ENCODE data around the gene TBC1D16. TPM values are rescaled to one million over a fixed set of nuclear protein-coding genes. Genes with fewer than 3 reads are reported as not detected.

The TBC1D16 gene
- total RNA-seq, 2 experiments from 2014 or later, result 0.38 to 0.74 TPM

DNA sequence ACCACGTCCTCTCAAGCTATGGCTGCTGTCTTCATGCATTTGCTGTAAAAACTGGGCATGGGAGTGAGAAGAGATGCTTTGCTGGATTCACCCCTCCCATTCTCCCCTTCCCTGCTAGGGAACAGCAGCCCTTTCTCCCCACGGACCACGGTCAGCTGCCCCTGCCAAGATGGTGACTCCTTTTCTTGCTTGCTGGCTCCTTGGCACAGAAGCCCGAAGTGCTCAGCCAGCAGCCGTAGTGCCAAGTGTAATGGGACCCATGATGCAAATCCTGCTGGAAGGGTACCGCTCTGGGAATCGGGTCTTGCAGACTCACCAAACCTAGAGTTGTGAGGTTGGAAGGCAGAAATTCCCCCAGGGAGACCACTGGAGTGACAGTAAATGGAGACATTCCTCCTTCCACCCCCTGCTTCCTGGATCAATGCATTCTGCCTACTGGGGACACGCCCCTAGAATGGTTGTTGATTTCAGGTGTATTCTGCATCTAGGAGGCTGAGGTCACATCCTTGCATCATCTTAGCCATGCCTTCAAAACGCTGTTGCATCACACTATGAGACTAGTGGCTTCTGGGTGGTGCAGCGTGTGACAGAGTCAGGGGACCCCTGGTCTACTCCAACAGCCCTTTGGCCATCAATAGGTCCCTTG lies 133.4 kb downstream of the TBC1D16 start:
- intact Hi-C loops (cut with micrococcal nuclease; ENCODE audit: unreplicated experiment), result no loop called here
- no peaks in the 10 kb centered on the region for H3K36me3 ChIP-seq (ENCODE audit: insufficient read depth, low read length)
- no TSS peak for BruUV-seq (replicated peaks)
- ChIA-PET CTCF (ENCODE audit: unreplicated experiment) (no interaction called here), POLR2A (interaction anchor here (0.7 kb wide), 1 partner anchor 119 kb away, joined by 3 read pairs; no protein-coding TSS in a partner anchor)
- no peaks in the 10 kb centered on the region for H3K4me1 ChIP-seq (ENCODE audit: insufficient read depth, low read length, poor library complexity, severe bottlenecking)
- no peaks in the 10 kb centered on the region for H3K79me2 ChIP-seq (ENCODE audit: insufficient read depth, low read depth, low read length)
- no peak overlapping the region for H3K4me2 ChIP-seq (ENCODE audit: low read length)
- no peak overlapping the region for H3K4me3 ChIP-seq (ENCODE audit: low read depth, low read length, poor library complexity, severe bottlenecking)
- no peak for TF ChIP-seq EZH2phosphoT487 (IDR thresholded peaks at IDR 0.05; ENCODE audit: borderline replicate concordance, low read depth, low read length)
- no peak for TF ChIP-seq CTCF (conservative IDR thresholded peaks at IDR 0.05; ENCODE audit: low read length)
- no peaks in the 10 kb centered on the region for H4K20me1 ChIP-seq (ENCODE audit: insufficient read depth, low read length)
- DNase-seq (ENCODE audit: low spot score), result no peak
- H3K9me2 ChIP-seq (ENCODE audit: insufficient read depth, low read length), result no peaks in the 10 kb centered on the region
- no peak overlapping the region for H3K27ac ChIP-seq (ENCODE audit: low read depth, low read length, poor library complexity, severe bottlenecking)
- H2AFZ ChIP-seq (ENCODE audit: low read length), result no peak overlapping the region
- no peaks in the 10 kb centered on the region for H3K9me3 ChIP-seq (ENCODE audit: low read length)

GRCh38 chr17:79901131-79901530 lies 134.5 kb downstream of the TBC1D16 start:
- Histone ChIP-seq H2AFZ (ENCODE audit: low read length) (no peak overlapping the region), H3K4me2 (ENCODE audit: low read length) (no peak overlapping the region), H3K79me2 (ENCODE audit: insufficient read depth, low read depth, low read length) (no peaks in the 10 kb centered on the region), H4K20me1 (ENCODE audit: insufficient read depth, low read length) (no peaks in the 10 kb centered on the region), H3K27ac (ENCODE audit: low read depth, low read length, poor library complexity, severe bottlenecking) (no peak overlapping the region), H3K4me3 (ENCODE audit: low read depth, low read length, poor library complexity, severe bottlenecking) (no peak overlapping the region), H3K9me3 (ENCODE audit: low read length) (no peaks in the 10 kb centered on the region), H3K9me2 (ENCODE audit: insufficient read depth, low read length) (no peaks in the 10 kb centered on the region), H3K4me1 (ENCODE audit: insufficient read depth, low read length, poor library complexity, severe bottlenecking) (no peaks in the 10 kb centered on the region), H3K36me3 (ENCODE audit: insufficient read depth, low read length) (no peaks in the 10 kb centered on the region)
- BruUV-seq (replicated peaks), result no TSS peak
- CTCF ChIA-PET (ENCODE audit: unreplicated experiment), result no interaction called here
- POLR2A ChIA-PET, result no interaction called here
- no peak for DNase-seq (ENCODE audit: low spot score)
- intact Hi-C loops (cut with micrococcal nuclease; ENCODE audit: unreplicated experiment), result no loop called here
- no peak for TF ChIP-seq EZH2phosphoT487 (IDR thresholded peaks at IDR 0.05; ENCODE audit: borderline replicate concordance, low read depth, low read length)
- TF ChIP-seq CTCF (conservative IDR thresholded peaks at IDR 0.05; ENCODE audit: low read length), result no peak

DNA sequence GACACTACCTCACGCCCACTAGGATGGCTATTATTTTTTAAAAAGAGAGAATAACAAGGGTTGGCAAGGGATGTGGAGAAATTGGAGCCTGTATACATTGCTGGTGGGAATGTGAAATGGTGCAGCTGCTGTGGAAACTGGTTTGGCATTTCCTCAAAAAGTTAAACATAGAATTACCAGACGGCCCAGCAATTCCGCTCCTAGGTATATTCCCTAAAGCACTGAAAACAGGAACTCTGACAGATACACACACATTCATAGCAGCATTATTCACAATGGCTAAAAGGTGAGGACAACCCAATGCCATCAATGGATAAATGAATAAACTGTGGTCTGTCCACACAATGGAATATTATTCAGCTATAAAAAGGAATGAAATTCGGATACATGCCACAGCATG lies 136.1 kb downstream of the TBC1D16 start:
- H2AFZ ChIP-seq (ENCODE audit: low read length), result no peak overlapping the region
- H3K9me2 ChIP-seq (ENCODE audit: insufficient read depth, low read length), result no peaks in the 10 kb centered on the region
- ChIA-PET CTCF (ENCODE audit: unreplicated experiment) (no interaction called here), POLR2A (interaction anchor here (0.7 kb wide), 1 partner anchor 8 kb away, joined by 3 read pairs; no protein-coding TSS in a partner anchor)
- no peak for TF ChIP-seq CTCF (conservative IDR thresholded peaks at IDR 0.05; ENCODE audit: low read length)
- TF ChIP-seq EZH2phosphoT487 (IDR thresholded peaks at IDR 0.05; ENCODE audit: borderline replicate concordance, low read depth, low read length), result no peak
- H3K79me2 ChIP-seq (ENCODE audit: insufficient read depth, low read depth, low read length), result no peaks in the 10 kb centered on the region
- H4K20me1 ChIP-seq (ENCODE audit: insufficient read depth, low read length), result no peaks in the 10 kb centered on the region
- no peak overlapping the region for H3K4me2 ChIP-seq (ENCODE audit: low read length)
- no peaks in the 10 kb centered on the region for H3K4me1 ChIP-seq (ENCODE audit: insufficient read depth, low read length, poor library complexity, severe bottlenecking)
- BruUV-seq (replicated peaks), result no TSS peak
- H3K4me3 ChIP-seq (ENCODE audit: low read depth, low read length, poor library complexity, severe bottlenecking), result no peak overlapping the region
- no peaks in the 10 kb centered on the region for H3K36me3 ChIP-seq (ENCODE audit: insufficient read depth, low read length)
- no peaks in the 10 kb centered on the region for H3K9me3 ChIP-seq (ENCODE audit: low read length)
- H3K27ac ChIP-seq (ENCODE audit: low read depth, low read length, poor library complexity, severe bottlenecking), result no peak overlapping the region
- no peak for DNase-seq (ENCODE audit: low spot score)
- intact Hi-C loops (cut with micrococcal nuclease; ENCODE audit: unreplicated experiment), result no loop called here

Data from OCI-LY7 (cell line).